Measurements from ENCODE around the gene NUDCD3.

- TF ChIP-seq, protein P1, sequence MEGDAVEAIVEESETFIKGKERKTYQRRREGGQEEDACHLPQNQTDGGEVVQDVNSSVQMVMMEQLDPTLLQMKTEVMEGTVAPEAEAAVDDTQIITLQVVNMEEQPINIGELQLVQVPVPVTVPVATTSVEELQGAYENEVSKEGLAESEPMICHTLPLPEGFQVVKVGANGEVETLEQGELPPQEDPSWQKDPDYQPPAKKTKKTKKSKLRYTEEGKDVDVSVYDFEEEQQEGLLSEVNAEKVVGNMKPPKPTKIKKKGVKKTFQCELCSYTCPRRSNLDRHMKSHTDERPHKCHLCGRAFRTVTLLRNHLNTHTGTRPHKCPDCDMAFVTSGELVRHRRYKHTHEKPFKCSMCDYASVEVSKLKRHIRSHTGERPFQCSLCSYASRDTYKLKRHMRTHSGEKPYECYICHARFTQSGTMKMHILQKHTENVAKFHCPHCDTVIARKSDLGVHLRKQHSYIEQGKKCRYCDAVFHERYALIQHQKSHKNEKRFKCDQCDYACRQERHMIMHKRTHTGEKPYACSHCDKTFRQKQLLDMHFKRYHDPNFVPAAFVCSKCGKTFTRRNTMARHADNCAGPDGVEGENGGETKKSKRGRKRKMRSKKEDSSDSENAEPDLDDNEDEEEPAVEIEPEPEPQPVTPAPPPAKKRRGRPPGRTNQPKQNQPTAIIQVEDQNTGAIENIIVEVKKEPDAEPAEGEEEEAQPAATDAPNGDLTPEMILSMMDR (IDR thresholded peaks at IDR 0.05; ENCODE audit: low read depth, low read length, missing input control), result no peak
- TF ChIP-seq ATF3 (IDR thresholded peaks at IDR 0.05) (no peak), RAD21 (IDR thresholded peaks at IDR 0.05) (no peak), REST (IDR thresholded peaks at IDR 0.05) (no peak), YY1 (IDR thresholded peaks at IDR 0.05) (no peak), JUND (IDR thresholded peaks at IDR 0.05) (no peak), SP1 (IDR thresholded peaks at IDR 0.05) (no peak), EGR1 (IDR thresholded peaks at IDR 0.05; ENCODE audit: low read depth in 2 of 2) (no peak), GABPA (IDR thresholded peaks at IDR 0.05 in 1 of 2, conservative IDR thresholded peaks at IDR 0.05 in 1 of 2) (no peak), MAX (IDR thresholded peaks at IDR 0.05) (no peak), FOXA1 (IDR thresholded peaks at IDR 0.05) (no peak), RXRA (IDR thresholded peaks at IDR 0.05) (no peak)
Measured at GRCh38 chr7:44329888-44330287, 160.6 kb downstream of the NUDCD3 start.

All from liver (tissue), 3 donors.